GM18867 (cell line): ENCODE measurements around the gene NACA2.
"Not testable (repeated sequence)": the region's sequence is repeated elsewhere in the genome, so short reads cannot be mapped to it uniquely, and the experiment has no call there.

Experiments
- ATAC-seq: cut with Tn5 transposase; IDR thresholded peaks from one replicate; pipeline ENCODE4 v1.9.1; 2021; ENCODE audit warnings: mild to moderate bottlenecking, moderate library complexity; ENCODE audit not compliant: unreplicated experiment

NACA2 gene

GRCh38 chr17:61591018-61591417 is at the start of gene NACA2:
Gene NACA2 (minus strand): TSS chr17:61591219. CDS start chr17:61591180, 39 bp downstream.
- no peak for ATAC-seq

- no peak for ATAC-seq
These were observed 48.8 kb upstream of the NACA2 start for GRCh38 chr17:61639818-61640217.

- no peak for ATAC-seq
These were observed 47.1 kb upstream of the NACA2 start for GRCh38 chr17:61638087-61638486.

- no peak for ATAC-seq
These were observed 45.0 kb upstream of the NACA2 start for GRCh38 chr17:61635913-61636432.

DNA sequence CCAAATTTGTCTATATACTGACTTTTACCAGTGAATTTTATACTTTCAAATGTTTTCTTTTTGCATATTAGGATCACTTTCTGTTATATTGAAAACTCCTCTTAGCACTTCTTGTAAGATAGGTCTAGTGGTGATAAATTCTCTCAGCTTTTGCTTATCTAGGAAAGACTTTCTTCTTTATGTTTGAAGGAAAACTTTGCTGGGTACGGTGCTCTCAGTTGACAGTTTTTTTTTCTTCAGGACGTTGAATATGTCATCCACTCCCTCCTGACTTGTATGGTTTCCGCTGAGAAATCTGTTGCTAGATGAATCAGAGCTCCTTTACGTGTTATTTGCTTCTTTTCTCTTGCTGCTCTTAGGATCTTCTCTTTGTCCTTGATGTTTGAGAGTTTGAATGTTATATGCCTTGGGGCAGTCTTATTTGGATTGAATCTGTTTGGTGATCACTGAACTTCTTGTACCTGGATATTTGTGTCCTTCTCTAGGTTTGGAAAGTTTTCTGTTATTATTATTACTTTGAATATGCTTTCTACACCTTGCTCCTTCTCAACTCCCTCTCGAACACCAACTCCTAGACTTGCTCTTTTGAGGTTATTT is 44.0 kb upstream of the NACA2 start:
- ATAC-seq, result no peak

DNA sequence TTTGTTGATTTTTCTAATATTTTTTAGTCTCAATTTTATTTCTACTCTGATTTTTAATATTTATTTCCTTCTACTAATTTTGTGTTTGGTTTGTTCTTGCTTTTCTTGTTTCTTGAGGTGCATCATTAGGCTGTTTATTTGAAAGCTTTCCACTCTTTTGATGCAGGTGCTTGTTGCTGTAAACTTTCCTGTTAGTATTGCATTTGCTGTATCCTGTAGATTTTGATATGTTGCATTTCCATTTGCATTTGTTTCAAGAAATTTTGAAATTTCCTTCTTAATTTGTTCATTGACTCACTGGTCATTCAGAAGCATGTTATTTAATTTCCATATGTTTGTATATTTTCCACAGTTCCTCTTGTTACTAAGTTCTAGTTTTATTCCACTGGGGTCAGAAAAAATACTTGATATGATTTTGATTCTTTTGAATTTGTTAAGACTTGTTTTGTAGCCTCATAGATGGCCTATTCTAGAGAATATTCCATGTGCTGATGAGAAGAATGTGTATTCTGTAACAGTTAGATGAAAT is 43.1 kb upstream of the NACA2 start:
- no peak for ATAC-seq

GRCh38 chr17:61632826-61633225 is 41.8 kb upstream of the NACA2 start:
- no peak for ATAC-seq

DNA sequence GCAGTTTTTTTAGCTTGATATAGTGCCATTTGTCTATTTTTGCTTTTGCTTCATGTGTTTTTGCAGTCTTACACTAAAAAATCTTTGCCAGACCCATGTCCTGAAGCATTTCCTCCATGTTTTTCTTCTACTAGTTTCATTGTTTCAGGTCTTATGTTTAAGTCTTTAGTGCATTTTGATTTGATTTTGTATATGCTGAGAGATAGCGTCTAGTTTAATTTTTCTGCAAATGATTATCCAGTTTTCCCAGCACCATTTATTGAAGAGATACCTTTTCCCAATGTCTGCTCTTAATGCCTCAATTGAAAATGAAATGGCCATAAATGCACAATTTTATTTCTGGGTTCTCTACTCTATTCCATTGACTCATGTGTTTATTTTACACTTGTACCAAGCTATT is 40.8 kb upstream of the NACA2 start:
- no peak for ATAC-seq

DNA sequence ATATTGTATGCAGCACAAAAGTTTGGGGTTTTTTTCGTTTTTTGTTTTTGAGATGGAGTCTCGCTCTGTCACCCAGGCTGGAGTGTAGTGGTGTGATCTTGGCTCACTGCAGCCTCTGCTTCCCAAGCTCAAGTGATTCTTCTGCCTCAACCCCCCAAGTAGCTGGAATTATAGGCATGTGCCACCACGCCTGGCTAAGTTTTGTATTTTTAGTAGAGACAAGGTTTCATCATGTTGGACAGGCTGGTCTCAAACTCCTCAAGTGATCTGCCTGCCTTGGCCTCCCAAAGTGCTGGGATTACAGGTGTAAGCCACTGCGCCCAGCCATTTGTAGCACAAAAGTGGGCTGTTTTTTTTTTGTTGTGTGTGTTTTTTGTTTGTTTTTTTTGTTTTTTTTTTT is 37.1 kb upstream of the NACA2 start:
- ATAC-seq, result not testable (repeated sequence)

DNA sequence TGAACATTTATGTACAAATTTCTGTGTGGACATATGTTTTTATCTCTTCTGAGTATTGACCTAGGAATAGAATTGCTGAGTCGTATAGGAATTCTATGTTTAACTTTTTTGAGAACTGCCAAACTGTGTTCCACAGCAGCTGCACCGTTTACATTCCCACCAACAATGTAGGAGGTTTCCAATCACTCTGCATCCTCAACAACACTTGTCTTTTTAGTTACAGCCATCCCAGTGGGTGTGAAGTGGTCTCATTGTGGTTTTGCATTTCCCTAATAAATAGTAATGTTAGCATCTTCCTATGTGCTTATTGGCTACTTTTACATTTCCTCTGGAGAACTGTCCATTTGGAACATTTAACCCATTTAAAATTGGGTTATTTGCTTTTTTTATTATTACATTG is 36.6 kb upstream of the NACA2 start:
- no peak for ATAC-seq

GRCh38 chr17:61627125-61627524 is 36.1 kb upstream of the NACA2 start:
- ATAC-seq, result no peak

DNA sequence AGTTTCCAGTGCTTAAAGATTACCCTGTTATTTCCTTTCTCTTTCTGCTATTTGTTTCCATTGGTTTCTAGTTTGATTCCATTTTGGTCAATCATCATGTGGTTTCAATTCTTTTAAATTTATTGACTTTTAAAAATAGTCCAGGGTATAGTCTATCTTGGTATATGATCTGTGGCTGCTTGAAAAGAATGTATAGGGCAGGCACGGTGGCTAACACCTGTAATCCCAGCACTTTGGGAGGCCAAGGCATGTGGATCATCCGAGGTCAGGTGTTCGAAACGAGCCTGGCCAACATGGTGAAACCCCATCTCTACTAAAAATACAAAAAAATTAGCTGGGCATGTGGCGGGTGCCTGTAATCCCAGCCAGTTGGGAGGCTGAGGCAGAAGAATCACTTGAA is 34.5 kb upstream of the NACA2 start:
- ATAC-seq, result no peak

GRCh38 chr17:61624951-61625350 is 33.9 kb upstream of the NACA2 start:
- no peak for ATAC-seq

- no peak for ATAC-seq
These were observed 30.3 kb upstream of the NACA2 start for GRCh38 chr17:61621317-61621716.

GRCh38 chr17:61619953-61620352 is 28.9 kb upstream of the NACA2 start:
- ATAC-seq, result no peak

DNA sequence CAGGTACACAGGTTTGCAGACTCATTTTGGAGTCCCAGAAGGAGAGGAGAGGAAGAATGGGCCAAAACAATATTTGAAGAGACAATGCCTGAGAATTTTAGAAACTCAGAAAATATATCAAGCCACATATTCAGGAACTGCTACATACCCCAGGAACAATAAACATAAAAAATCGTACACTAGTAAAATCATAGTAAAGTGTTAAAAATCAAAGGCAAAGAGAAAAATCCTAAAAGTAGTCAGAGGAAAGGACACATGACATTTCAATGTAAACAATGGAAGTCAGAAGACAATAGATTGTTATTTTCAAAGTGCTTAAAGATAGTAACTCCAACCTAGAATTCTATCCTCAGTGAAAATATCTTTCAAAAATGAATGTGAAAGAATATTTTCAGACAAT is 28.5 kb upstream of the NACA2 start:
- ATAC-seq, result no peak

DNA sequence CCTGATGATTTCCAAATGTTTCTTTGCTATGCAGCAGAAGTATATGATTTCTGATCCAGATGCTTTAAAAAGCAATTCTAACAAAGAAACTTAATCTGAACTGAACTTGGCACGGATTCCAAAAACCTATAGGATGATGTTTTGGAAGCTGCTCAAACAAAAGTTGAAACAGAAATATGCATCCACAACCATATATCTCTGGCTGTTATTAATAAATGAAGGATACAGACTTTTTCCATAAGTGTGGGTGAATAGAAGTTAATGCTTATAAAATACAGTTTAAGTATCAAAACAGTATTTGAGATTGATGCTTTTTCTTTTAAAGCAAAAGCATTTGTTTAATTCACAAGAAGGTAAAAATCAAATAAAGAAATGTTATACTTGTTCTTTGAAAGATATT is 27.9 kb upstream of the NACA2 start:
- ATAC-seq, result no peak

- ATAC-seq, result no peak
These were observed 26.3 kb upstream of the NACA2 start for GRCh38 chr17:61617330-61617729.

- ATAC-seq, result no peak
These were observed 25.8 kb upstream of the NACA2 start for GRCh38 chr17:61616783-61617182.

GRCh38 chr17:61614219-61614618 is 23.2 kb upstream of the NACA2 start:
- no peak for ATAC-seq

- no peak for ATAC-seq
These were observed 20.3 kb upstream of the NACA2 start for GRCh38 chr17:61611323-61611722.

- ATAC-seq, result no peak
These were observed 14.7 kb upstream of the NACA2 start for GRCh38 chr17:61605692-61606091.

DNA sequence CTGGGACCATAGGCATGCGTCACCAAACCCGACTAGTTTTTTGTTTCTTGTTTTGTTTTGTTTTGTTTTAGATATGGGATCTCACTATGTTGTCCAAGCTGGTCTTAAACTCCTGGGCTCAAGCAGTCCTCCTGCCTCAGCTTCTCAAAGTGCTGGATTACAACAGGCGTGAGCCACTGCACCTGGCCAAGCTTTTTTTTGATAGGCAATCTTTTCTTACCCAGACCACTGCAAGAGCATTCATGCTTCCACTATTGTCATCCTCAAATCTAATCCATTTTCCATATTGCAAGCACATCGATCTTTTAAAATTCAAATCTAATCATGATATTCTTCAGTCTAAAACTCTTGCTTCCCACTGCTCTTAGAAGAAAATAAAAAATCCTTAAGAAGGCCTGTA is 10.3 kb upstream of the NACA2 start:
- no peak for ATAC-seq
